NCI-H187 treated with DMSO at 0.1 percent for 48 hours (cell line): ENCODE measurements around the gene SPTBN1.

Experiments used
- DNase-seq: peaks from one replicate; lab custom pipeline; 2025; lab: John Stamatoyannopoulos, UW

The SPTBN1 gene

GRCh38 chr2:54632733-54633692 lies 176.9 kb downstream of the SPTBN1 start:
- DNase-seq, result no peak

- DNase-seq, result no peak
Measured at GRCh38 chr2:54634021-54634420, 177.9 kb downstream of the SPTBN1 start.

DNA sequence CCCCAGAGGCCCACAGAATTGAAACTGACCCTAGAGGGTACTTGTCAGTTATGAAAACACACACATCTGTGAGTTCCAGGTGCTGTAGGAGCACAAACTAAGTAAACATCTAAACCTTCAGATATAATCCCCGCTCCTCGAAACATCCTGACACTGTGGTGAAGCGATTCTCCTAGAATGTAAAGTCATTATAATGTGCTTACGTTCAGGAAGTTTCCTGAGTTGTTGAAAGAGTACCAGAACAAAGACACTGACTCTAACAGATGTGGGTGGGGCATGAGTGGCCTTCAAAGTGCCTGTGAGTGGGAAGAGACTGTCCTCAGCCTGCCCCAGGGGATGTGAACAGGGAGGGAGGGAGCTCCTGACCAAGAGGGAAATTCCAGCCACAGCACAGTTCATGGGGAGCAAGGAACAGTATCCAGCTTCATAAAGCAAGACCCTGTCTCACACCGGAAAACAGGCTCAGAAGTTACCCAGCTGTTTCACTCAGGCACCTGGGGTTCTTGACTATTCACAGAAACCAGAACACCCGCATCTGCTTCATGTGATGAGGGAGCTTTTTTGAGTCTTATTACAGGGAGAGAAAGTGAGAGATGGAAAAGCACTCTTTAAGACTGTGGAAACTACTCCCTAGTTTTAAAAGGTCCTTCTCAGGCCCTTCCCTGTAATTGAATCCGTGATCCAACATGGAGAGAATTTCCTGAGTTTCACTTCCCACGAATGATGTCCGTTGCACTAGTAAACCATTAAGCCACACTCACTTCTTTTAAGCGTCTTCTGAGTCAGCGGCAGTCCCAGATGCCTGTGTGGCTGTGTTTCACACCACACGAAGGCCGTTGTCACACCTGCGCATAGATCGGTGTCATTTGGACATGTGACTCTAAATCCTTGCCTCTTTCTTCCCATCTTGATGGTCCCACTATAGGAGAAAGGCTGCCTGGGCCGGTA lies 178.7 kb downstream of the SPTBN1 start:
- peak; percentile 85 for DNase-seq

GRCh38 chr2:54635554-54636152 lies 179.5 kb downstream of the SPTBN1 start:
- no peak for DNase-seq

DNA sequence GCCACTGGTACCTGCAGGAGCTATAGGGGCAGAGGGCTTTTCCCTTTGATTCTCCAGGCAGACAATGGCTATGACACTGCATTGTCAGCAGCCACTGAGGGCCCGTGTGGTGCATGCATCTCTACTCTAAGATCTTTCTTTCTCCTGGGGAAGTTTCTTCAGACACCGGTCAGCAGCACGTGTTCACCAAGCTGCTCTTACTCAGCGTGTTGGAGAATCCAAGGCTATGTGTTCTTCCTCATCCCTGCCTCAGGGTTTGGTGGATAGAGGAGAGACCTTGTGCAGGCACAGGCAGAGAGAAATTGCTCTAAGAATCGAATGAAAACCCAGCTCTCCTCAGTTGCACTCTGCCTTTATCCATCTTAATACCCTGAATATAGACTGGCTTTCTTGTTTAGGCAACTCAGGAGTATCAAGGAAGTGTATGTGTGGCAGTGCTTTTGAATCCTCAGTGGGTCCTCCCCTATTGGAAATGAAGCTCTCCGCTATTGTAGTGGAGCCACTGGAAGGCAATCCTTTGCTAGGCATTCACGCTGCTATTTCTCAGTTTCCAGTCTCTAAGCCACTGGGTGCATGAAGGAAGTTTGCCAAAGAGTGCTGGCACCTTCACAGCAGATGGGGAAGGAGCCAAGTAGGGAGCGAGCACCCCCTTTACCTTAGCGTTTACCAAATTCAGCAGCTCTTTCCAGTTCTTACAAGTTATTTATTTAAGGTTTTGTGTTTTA lies 180.4 kb downstream of the SPTBN1 start:
- DNase-seq, result no peak

DNA sequence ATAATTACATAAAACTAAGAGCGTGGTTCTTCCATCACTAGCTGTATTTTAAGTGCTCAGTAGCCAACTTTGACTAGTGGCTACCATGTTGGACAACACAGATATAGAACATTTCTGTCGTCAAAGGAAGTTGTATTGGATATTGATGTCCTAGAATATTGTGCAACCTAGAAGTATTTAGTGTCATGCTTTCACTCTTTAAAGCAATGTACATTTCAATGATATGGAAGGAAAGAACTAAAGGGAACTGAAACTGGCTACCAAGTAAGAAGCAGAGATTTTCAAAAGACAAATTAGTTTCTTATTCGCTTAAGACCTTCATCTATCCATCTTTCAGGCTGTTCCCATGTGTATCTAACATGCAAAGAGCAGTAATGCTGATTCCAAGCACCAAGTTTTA lies 182.0 kb downstream of the SPTBN1 start:
- no peak for DNase-seq

DNA sequence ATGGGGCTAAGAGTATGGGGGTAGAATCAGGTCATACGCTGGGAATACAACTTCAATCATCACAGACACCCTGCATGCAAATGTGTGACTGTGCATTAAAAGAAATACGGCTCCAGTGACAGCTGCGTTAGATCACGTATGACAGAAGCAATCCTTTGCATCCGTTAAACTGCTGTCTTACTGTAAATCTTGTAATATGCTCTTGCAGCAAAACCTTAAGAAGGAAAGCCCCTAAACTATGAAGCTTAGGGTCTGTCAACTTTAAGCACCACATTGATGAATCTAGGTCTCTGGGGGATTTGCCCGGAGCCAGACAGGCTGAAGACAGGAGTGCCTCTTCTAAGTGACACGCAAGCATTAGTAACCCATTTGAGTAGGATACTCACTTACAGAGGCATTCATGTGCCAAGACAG lies 182.7 kb downstream of the SPTBN1 start:
- peak; percentile 65 for DNase-seq

DNA sequence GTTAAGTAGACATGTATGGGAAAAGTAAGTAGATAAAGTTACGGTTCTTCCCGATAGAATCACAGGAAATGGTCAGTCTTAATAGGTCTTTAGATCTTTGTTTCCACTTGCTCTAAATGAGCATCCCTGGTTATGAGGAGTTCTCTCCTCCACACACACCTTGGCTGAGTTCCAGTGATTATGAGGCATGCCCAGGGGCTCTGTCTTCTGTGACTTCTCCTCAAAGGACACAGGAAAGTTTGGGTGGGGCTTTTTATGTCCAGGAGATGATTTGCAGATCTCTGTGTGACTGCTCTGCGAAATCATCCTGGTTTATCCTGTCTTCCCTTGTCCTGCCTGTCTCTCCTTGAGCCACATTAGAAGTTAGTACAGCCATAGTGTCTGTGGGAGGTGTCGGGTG lies 183.5 kb downstream of the SPTBN1 start:
- DNase-seq, result no peak

- DNase-seq, result no peak
Measured at GRCh38 chr2:54640834-54641540, 184.9 kb downstream of the SPTBN1 start.

GRCh38 chr2:54641988-54642387 lies 185.9 kb downstream of the SPTBN1 start:
- no peak for DNase-seq

DNA sequence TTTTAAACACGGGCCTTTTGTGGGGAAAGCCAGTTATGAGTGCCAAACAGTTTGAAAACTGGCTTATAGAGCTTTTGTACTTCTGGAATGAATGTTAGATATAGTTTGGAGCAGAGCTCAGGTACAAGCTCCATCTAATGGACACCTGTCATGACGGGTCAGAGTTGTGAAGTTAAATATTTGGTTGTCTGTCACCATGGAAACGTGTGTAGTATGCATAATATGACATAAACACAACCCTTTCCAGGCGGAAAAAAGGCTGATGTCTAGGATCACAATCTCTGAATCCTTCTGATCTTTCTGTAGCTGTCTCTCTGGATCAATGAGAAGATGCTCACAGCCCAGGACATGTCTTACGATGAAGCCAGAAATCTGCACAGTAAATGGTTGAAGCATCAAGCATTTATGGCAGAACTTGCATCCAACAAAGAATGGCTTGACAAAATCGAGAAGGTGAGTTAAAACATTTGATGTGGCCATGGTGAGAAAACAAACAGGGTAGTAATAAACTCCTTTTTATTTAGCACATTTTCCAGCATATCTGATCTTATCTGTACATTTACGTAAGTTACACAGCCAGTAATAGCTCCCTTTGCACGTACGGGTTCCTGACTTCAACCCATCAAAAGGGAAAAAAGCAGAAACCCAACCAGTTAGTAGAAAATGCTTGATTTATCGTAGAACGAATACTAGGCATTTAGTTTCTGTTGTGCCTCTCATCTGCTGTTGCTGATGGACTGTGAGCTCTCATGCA lies 186.7 kb downstream of the SPTBN1 start:
- DNase-seq, result no peak

DNA sequence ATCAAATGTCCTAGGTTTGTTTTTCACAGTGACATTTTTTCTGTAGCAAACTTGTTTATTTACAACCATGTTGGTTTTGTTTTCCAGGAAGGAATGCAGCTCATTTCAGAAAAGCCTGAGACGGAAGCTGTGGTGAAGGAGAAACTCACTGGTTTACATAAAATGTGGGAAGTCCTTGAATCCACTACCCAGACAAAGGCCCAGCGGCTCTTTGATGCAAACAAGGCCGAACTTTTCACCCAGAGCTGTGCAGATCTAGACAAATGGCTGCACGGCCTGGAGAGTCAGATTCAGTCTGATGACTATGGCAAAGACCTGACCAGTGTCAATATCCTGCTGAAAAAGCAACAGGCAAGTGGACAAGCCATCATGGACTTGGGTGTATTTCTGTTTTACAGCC lies 188.1 kb downstream of the SPTBN1 start:
- DNase-seq, result no peak

- no peak for DNase-seq
Measured at GRCh38 chr2:54646170-54646927, 190.2 kb downstream of the SPTBN1 start.

- no peak for DNase-seq
Measured at GRCh38 chr2:54648256-54648655, 192.1 kb downstream of the SPTBN1 start.

- DNase-seq, result no peak
Measured at GRCh38 chr2:54649191-54649590, 193.1 kb downstream of the SPTBN1 start.

GRCh38 chr2:54649633-54650032 lies 193.5 kb downstream of the SPTBN1 start:
- no peak for DNase-seq

GRCh38 chr2:54650612-54651011 lies 194.5 kb downstream of the SPTBN1 start:
- no peak for DNase-seq

DNA sequence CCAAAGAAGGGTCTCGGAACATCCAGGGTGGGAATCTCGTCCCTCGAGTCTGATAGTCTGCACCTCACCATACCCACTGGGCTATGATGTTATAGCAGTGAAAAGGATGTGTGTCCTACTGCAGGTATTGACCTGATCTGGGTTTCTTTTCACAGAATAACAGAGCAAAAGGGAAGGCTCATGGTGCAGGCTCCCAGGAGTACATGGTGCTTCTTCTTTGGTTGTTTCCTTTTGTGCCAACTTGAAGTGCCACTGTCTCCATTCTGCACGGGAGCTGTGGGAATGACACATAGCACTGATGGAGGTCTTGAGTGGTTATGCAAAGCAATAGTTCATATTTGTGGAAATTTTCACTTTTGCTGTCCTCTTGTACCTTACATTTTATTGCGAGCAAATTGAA lies 195.2 kb downstream of the SPTBN1 start:
- no peak for DNase-seq

DNA sequence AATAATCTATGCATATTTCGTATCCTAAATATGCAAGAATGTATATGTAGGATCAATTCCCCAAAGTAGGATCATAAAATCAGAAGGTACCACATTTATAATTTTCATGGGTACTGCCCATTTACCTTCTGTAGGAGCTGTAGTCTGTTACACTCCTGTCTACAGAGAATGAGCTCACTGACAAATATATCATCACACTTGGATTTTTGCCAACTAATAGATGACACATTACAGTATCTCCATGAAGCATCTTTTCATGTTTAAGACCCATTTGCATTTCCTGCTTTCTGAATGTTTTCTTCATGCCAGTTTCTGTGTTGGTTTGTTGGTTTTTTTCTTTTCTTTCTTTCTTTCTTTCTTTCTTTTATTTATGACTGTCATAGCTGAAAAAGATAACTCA lies 196.4 kb downstream of the SPTBN1 start:
- DNase-seq, result no peak
